ENCODE measurements around the gene PRR29.

- TF ChIP-seq CTCF (IDR thresholded peaks at IDR 0.05) (no peak), POLR2A (IDR thresholded peaks at IDR 0.05) (no peak)
Observed at GRCh38 chr17:63973930-63974593, 24.1 kb upstream of the PRR29 start.

Data from adrenal gland (tissue), 5 donors.